ENCODE results near the gene B4GALT1.
"Not testable (repeated sequence)": the region's sequence is repeated elsewhere in the genome, so short reads cannot be mapped to it uniquely, and the experiment has no call there.

The B4GALT1 gene

DNA sequence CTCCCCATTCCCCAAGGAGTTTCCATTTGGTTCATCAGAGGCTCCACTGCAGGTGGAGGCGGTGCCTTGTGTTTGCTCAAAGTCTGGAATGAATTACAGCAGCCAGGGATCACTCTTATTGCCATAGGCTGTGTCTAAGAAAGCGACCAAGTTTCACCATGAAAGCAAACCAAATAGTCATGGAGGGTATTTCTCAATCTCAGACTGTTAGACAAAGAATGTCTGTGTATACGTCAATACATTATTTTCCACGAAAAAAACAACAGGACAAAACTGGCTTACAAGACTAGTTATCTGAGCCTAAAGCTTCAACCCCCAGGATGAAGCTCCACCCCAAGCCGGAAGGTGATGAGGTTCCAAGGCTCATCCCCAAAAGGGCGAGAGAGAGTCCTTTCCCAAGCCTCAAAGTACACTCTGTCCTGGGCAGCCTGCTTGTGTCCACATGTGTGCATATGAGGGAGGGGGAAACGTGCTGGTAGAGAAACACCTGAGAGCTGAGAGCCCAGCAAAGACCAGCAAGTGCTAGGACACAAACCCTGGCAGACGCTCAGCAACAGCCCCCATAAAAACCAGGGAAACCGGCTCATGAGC, 4.3 kb downstream of the B4GALT1 start:
- DNase-seq (ENCODE audit: low read depth in 2 of 2): no peak

- DNase-seq (ENCODE audit: low read depth in 2 of 2): no peak
These were observed 5.5 kb downstream of the B4GALT1 start for GRCh38 chr9:33161589-33162132.

DNA sequence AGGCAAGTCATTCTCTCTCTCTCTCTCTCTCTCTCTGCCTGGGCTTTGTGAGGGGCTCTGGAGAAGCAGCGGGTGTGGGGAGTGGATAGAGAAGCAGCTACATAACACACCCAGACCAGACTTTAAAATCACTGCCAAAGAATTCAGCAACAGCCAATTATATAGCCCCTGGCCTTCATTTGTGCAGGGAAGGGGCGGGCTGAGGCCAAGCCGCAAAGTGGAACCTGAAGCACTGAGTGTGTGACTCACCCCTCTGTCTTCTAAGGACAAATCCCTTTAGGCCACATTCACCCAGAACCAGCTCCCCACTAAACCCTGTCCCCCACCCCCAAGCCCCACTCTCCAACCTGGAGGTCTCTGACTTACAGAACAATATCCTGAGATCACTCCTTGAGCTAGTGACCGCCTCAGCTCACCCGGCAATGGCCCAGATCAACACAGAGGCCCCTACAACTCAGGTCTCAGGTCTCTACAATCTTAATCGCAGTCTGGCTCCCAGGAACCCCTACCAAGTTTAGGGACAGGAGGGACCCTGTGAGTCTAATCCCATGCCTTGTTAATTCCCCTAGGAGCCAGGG, 6.0 kb downstream of the B4GALT1 start:
- DNase-seq (ENCODE audit: low read depth in 2 of 2): peak in 1 of 2 experiments; percentile 35

GRCh38 chr9:33160446-33160845, 6.7 kb downstream of the B4GALT1 start:
- not testable (repeated sequence) for DNase-seq (ENCODE audit: low read depth in 2 of 2)

DNA sequence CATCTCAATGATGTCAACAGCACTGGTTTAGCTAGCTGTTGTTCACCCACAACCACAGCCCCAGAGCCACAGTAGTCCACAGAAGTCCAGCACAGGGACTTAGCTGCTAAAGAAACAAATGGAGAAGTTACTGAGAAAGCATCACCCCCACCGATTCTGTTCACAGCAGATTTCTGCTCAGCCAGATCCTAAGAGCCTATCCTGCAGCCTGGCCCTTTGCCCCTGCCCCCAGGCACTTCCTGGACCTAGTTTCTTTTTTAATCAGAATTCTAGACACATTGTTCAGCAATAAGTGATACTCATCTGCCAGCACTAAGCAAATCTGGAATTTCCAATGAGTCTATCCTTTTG, 7.4 kb downstream of the B4GALT1 start:
- peak in 1 of 2 experiments; percentile 52 for DNase-seq (ENCODE audit: low read depth in 2 of 2)

GRCh38 chr9:33158843-33159776, 8.0 kb downstream of the B4GALT1 start:
- no peak for DNase-seq (ENCODE audit: low read depth in 2 of 2)

- DNase-seq (ENCODE audit: low read depth in 2 of 2): no peak
These were observed 8.9 kb downstream of the B4GALT1 start for GRCh38 chr9:33157960-33158842.

DNA sequence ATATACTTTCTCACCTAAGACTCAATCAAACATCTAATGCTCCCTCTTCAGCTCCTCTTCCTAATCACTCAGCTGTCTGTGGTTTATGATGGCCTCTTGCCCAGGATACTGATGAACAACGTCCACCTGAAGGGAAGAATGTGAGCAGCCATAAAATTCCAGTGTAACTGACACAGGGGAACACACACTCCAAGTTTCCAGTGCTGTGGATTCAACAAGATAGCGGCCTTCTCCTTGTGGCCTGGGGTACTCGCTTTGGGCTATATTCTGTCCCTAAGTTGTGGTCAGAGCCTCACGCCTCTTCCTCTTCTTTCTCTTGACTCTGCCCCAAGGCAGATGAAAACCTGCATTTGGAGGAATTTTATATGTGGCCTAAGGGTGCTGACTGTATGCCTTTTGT, 11.7 kb downstream of the B4GALT1 start:
- DNase-seq (ENCODE audit: low read depth in 2 of 2): no peak

DNA sequence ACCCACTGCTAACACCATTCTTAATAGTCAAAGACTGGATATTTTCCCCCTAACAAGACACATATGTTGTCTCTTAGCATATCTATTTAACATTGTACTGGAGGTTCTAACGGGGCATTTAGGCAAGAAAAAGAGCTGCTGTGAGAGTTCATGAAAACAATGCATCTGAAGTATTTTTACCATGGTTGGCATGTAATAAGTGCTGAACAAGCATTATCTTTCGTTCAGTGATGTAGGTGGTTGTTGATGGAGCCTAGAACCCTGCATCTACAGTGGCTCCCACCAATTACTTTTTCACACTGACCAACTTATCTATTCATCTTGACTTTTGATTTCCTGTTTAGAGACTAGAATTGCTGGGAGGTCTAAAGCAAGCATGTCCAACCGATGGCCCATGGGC, 12.8 kb downstream of the B4GALT1 start:
- DNase-seq (ENCODE audit: low read depth in 2 of 2): no peak

DNA sequence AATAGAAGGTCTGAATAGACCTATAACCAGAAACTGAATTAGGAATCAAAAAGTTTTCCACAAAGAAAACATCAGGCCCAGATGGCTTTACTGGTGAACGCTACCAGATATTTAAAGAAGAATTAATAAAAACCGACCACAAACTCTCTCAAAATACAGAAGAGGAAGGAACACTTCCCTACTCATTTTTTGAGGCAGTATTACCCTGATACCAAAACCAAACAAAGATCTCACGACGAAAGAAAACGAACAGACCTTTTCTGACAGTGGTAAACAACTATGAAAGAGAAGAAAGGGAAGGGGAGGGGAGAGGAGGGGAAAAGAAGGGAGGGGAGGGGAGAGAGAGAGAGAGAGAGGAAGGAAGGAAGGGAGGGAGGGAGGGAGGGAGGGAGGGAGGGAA, 13.5 kb downstream of the B4GALT1 start:
- DNase-seq (ENCODE audit: low read depth in 2 of 2): no peak

DNA sequence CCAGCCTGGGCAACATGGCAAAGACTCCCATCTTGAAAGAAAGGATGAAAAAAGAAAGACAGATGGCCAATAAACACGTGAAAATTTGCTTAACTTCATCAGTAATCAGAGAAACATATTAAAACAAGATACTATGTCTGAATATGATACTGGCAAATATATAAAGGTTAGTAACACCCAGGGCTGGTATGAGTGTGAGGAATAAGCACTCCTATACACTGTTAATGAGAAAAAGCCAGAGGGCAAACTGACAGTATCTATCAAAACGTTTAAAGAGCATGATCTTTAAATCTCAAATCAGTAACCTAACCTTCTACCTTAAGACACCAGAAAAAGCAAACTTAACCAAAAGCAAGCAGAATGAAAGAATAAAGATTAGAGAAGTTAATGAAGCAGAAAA, 14.1 kb downstream of the B4GALT1 start:
- DNase-seq (ENCODE audit: low read depth in 2 of 2): no peak

DNA sequence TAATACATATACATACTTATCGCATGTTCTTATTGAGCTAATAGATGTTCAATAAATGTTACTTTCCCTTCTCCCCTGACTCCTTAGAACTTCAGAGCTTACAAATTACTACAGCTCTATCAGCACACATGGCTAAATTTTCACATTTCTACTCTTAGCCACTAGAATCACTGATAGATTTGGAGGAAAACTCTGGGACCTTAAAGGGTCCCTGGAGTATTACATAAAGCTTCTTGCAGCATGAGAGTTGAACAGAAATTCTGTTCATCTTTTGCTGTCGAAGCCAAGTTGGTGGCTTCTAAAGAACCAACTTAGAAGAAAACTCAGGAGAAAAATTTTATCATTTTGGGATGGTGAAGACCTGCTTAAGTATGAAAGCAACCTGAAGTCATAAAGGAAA, 15.5 kb downstream of the B4GALT1 start:
- no peak for DNase-seq (ENCODE audit: low read depth in 2 of 2)

GRCh38 chr9:33151007-33151557, 16.1 kb downstream of the B4GALT1 start:
- no peak for DNase-seq (ENCODE audit: low read depth in 2 of 2)

DNA sequence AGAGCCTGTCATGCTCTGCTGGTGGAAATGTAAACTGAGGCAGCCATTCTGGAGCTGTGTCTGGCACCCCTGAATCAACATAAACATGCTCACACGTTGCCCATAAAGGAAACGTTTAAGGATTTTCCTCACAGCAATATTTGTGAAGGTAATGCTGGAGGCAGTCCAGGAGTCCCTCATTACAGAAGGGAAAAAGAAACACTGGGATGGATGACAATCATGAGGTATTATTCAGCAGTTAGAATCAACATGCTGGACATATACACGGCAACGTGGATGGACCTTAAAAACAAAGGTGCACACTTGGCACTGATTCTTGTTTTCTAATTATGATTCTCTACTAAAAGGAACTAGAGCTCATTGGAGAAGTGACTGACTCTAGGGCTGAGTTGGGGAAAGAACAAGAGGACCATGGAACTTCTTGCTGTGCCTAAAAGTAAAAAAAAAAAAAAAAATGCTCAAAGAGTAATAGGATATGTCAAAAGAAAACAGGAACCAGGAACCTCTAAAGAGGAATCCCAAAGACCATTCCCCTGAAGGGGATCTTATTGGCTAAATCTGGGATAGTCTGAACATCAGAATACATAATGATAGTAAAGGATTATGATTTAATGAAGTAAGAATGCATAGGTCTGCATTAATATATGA, 18.6 kb downstream of the B4GALT1 start:
- DNase-seq (ENCODE audit: low read depth in 2 of 2): no peak

GRCh38 chr9:33147416-33148169, 19.5 kb downstream of the B4GALT1 start:
- no peak for DNase-seq (ENCODE audit: low read depth in 2 of 2)

- no peak for DNase-seq (ENCODE audit: low read depth in 2 of 2)
These were observed 20.8 kb downstream of the B4GALT1 start for GRCh38 chr9:33146298-33146697.

GRCh38 chr9:33144551-33144950, 22.6 kb downstream of the B4GALT1 start:
- no peak for DNase-seq (ENCODE audit: low read depth in 2 of 2)

DNA sequence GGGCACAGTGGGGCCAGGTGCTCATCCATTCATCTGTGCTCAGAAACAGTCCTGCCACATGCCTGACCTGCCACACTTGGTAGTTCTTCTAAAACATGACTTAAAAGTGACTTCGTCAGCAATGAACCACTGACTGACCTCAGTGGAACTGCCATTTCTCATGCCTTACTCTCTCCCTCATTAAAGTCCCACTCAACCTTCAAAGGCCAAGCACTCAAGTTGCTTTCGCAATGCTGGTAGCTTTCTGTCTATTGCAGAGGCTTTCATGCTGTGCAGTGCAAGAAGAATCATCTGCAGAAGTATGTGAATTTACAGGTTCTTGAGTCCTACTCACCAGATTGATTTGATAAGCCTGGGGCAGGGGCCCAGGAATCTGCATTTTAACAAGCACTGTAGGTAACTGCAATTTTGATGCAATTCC, 23.9 kb downstream of the B4GALT1 start:
- DNase-seq (ENCODE audit: low read depth in 2 of 2): no peak

DNA sequence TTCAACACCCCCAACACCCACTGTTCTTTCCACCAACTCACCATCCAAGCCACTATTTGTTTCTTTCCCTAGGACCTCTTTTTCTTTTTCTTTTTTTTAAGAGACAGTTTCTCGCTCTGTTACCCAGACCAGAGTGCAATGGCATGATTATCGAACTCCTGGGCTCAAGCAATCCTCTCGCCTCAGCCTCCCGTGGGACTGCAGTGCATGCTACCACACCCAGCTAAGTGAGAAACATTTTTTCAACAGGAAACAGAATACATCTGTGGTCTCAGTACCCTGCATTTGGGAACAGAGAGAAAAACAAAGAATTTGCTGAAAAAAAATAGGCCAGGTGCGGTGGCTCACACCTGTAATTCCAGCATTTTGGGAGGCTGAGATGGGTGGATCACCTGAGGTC, 24.6 kb downstream of the B4GALT1 start:
- no peak for DNase-seq (ENCODE audit: low read depth in 2 of 2)

Data from stimulated activated CD4-positive, alpha-beta T cell treated with anti-CD3 and anti-CD28 coated beads, Interleukin-12 subunit alpha, Interleukin-12 subunit beta, amount 100 ng/mL, for 24 hours (primary cell).